ENCODE data around the gene FOXP1. TPM values are rescaled to one million over a fixed set of nuclear protein-coding genes. Genes with fewer than 3 reads are reported as not detected.

FOXP1 gene
- total and polyA plus RNA-seq, 2 of the 8 experiments (the other 6 are each of a cell fraction or from before 2014, with no cell fraction given): 13.9 to 25.4 TPM

DNA sequence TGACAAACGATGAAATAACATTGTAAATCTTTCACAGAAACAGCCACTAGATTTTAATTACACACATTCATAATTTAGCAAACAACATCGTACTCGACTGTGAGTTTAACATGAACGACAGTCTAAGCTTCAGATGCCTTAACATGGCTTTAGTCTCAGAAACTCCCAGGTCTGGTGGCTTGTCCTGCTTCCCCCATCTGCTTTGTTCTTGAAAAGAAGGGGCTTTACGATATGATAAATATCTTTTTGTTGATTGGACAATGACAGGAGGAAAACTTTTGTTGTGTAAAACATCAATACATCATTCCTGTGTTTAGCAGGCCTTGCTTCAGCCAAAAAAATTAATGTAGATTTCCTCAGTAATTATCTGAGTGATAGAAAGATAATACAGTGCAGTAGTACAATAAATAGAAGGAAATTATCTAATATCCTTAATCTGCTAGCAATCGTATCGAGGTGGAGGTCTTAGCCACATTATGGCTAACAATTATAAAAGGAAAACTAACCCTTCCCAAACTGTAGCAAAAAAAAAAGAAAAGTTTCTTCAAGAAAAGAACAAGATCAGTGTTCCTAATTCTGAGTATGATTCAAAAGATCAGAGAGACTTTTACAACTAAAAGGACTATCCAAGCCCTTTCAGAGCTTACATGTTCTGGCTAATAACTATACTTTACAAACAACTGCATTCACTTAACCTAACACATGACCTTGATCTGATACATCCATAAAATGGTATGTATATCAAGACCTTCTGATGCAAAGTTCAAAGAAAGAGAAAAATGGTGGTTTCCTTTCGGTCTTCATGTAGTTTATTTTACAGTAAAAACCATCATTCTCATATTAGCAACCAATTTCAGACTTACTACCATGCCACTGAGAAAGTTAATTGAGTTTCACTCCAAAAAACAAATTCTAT, 535.7 kb downstream of the FOXP1 start:
- FAIRE-seq (peak; percentile 24), DNase-seq (ENCODE audit: low read depth in 1 of 2, low spot score in 2 of 2) (no peak)
- peaks cover 0 to 1% of the 10 kb centered on the region in 2 experiments for H4K20me1 ChIP-seq (replicated peaks in 1 of 2; ENCODE audit: control insufficient read depth in 1 of 2, insufficient read depth in 2 of 2, low read length in 2 of 2)
- no peak overlapping the region for H2BK15ac ChIP-seq (ENCODE audit: low read length)
- no peaks in the 10 kb centered on the region for H3K9me3 ChIP-seq (ENCODE audit: insufficient read depth in 2 of 2, low read depth in 1 of 2, low read length in 1 of 2)
- H3K9ac ChIP-seq (replicated peaks in 1 of 4; ENCODE audit: extremely low read depth in 1 of 4, low read depth in 3 of 4, low read length in 3 of 4): no peak overlapping the region
- no peak overlapping the region for H3K4ac ChIP-seq (replicated peaks; ENCODE audit: insufficient read length, low read depth, low read length)
- no peak overlapping the region for H4K5ac ChIP-seq (ENCODE audit: insufficient read length, low read depth, low read length)
- H3K18ac ChIP-seq (ENCODE audit: extremely low read depth, low read length): no peak overlapping the region
- no peak overlapping the region for H2BK5ac ChIP-seq (ENCODE audit: low read depth, low read length)
- H4K8ac ChIP-seq (ENCODE audit: extremely low read depth, insufficient read depth, low read length): no peak overlapping the region
- peaks cover 0 to 10% (median 0%) of the 10 kb centered on the region in 4 experiments; a peak in 2 of 8 replicates for H3K36me3 ChIP-seq (ENCODE audit: control insufficient read depth in 2 of 4, insufficient read depth in 4 of 4, low read length in 3 of 4)
- H3K4me3 ChIP-seq (ENCODE audit: extremely low read depth in 1 of 4, insufficient read depth in 2 of 4, low read depth in 3 of 4, low read length in 4 of 4): peak overlapping the region in 1 of 4 experiments; percentile 4; a peak in 1 of 8 replicates
- H2AK5ac ChIP-seq (ENCODE audit: low read depth, low read length): no peak overlapping the region
- H3K27ac ChIP-seq (ENCODE audit: low read depth, low read length): no peak overlapping the region
- no peak overlapping the region for H2BK120ac ChIP-seq (replicated peaks; ENCODE audit: low read depth, low read length)
- no peaks in the 10 kb centered on the region for H3K23me2 ChIP-seq (ENCODE audit: low read depth, low read length)
- H3K4me1 ChIP-seq (replicated peaks in 1 of 4; ENCODE audit: control insufficient read depth in 3 of 4, insufficient read depth in 4 of 4, low read length in 3 of 4): peaks cover 16 to 50% (median 36%) of the 10 kb centered on the region in 4 experiments
- no peak overlapping the region for H3K56ac ChIP-seq (replicated peaks; ENCODE audit: insufficient read length, low read depth, low read length)
- 68% methylated on average over 8 of the region's 8 CpGs; no CpG with 5 or more reads in 1 of the 2 experiments for WGBS, 2 experiments (ENCODE audit: extremely low coverage in 1 of 2, insufficient coverage in 1 of 2, insufficient read length in 1 of 2, insufficient replicate concordance in 2 of 2, low coverage in 1 of 2, low lambda C conversion rate in 2 of 2, missing lambda C conversion rate in 1 of 2)
- H3K79me1 ChIP-seq (ENCODE audit: low read depth, low read length): no peaks in the 10 kb centered on the region
- no peak overlapping the region for H3K23ac ChIP-seq (ENCODE audit: insufficient read length)
- H2AFZ ChIP-seq (ENCODE audit: low read length): no peak overlapping the region
- no peaks in the 10 kb centered on the region for H3K27me3 ChIP-seq (replicated peaks in 1 of 4; ENCODE audit: control insufficient read depth in 3 of 4, extremely low read depth in 1 of 4, insufficient read depth in 3 of 4, low read length in 3 of 4)
- no peak overlapping the region for H3K14ac ChIP-seq (ENCODE audit: insufficient read length)
- H2BK20ac ChIP-seq (ENCODE audit: low read length): no peak overlapping the region
- no peak overlapping the region for H4K91ac ChIP-seq (replicated peaks; ENCODE audit: insufficient read length, low read length)
- no peak for TF ChIP-seq CBX5 (IDR thresholded peaks at IDR 0.05; ENCODE audit: low read depth, low read length)
- no peak for TF ChIP-seq TCF12 (IDR thresholded peaks at IDR 0.05; ENCODE audit: low read depth, low read length)
- TF ChIP-seq CHD1 (IDR thresholded peaks at IDR 0.05; ENCODE audit: low read depth, low read length): no peak
- TF ChIP-seq SUZ12 (IDR thresholded peaks at IDR 0.05; ENCODE audit: low read length): no peak
- peak overlapping the region; percentile 10 to 63; a peak in 3 of 4 replicates for H3K4me2 ChIP-seq (ENCODE audit: insufficient read depth in 1 of 2, low read depth in 2 of 2, low read length in 2 of 2)
- ChIA-PET CTCF (ENCODE audit: partially characterized antibody) (interaction anchor here (0.6 to 1.4 kb wide), 4 partner anchors 17 to 524 kb away, joined by 3 to 4 read pairs (median 4); no protein-coding TSS in a partner anchor), POLR2A (ENCODE audit: partially characterized antibody) (interaction anchor here (0.6 to 1.2 kb wide), 2 partner anchors 8 to 429 kb away, joined by 3 read pairs; no protein-coding TSS in a partner anchor)
- no peaks in the 10 kb centered on the region for H3K79me2 ChIP-seq (ENCODE audit: control insufficient read depth in 1 of 2, insufficient read depth in 2 of 2, low read length in 2 of 2)
- H2BK12ac ChIP-seq (ENCODE audit: low read depth, low read length): no peak overlapping the region

Measured in H1 (cell line).